HEK293T (cell line): ENCODE data around the gene PSMC3IP.
"Not testable (repeated sequence)": the region's sequence is repeated elsewhere in the genome, so short reads cannot be mapped to it uniquely, and the experiment has no call there.

Experiments used
- CTCF ChIA-PET: fragments of 350-600 bp; formaldehyde crosslinking; extraction: SDS; loops from one replicate; lab custom pipeline; 2021; ENCODE audit warnings: antibody characterized with exemption, inconsistent platforms; lab: Yijun Ruan, JAX
- POLR2A ChIA-PET: fragments of 350-600 bp; formaldehyde crosslinking; extraction: SDS; loops from one replicate; lab custom pipeline; 2020; ENCODE audit warnings: antibody characterized with exemption, inconsistent platforms; lab: Yijun Ruan, JAX
- DNase-seq: peaks from one replicate; pipeline ENCODE4 v3.0.0; 2012; ENCODE audit warnings: mixed read lengths; ENCODE audit errors: extremely low spot score
- ARNT ChIP-seq: fragments of 450-650 bp; IDR thresholded peaks from 2 replicates; pipeline ENCODE4 v1.6.1; 2017; ENCODE audit warnings: mild to moderate bottlenecking
- BHLHE40 ChIP-seq: fragments of 450-650 bp; IDR thresholded peaks from 2 replicates; pipeline ENCODE4 v1.6.1; 2016; ENCODE audit warnings: mild to moderate bottlenecking, moderate library complexity, borderline replicate concordance
- CTBP1 ChIP-seq: fragments of 450-650 bp; IDR thresholded peaks from 2 replicates; pipeline ENCODE4 v1.6.1; 2016; ENCODE audit warnings: borderline replicate concordance
- ELF4 ChIP-seq: fragments of 450-650 bp; IDR thresholded peaks from 2 replicates; pipeline ENCODE4 v1.6.1; 2017; ENCODE audit warnings: antibody characterized with exemption
- FOXA1 ChIP-seq: fragments of 450-650 bp; IDR thresholded peaks from 2 replicates; pipeline ENCODE4 v1.6.1; 2016; ENCODE audit warnings: mild to moderate bottlenecking
- FOXK2 ChIP-seq: fragments of 450-650 bp; IDR thresholded peaks from 2 replicates; pipeline ENCODE4 v1.6.1; 2016; ENCODE audit warnings: mild to moderate bottlenecking
- FOXM1 ChIP-seq: fragments of 450-650 bp; IDR thresholded peaks from 2 replicates; pipeline ENCODE4 v1.6.1; 2017; ENCODE audit warnings: mild to moderate bottlenecking, borderline replicate concordance
- HDGF ChIP-seq: fragments of 450-650 bp; IDR thresholded peaks from 2 replicates; pipeline ENCODE4 v1.6.1; 2017; ENCODE audit warnings: antibody characterized with exemption, borderline replicate concordance
- L3MBTL2 ChIP-seq: fragments of 450-650 bp; conservative IDR thresholded peaks from 2 replicates; pipeline ENCODE4 v1.6.1; 2016; ENCODE audit warnings: mild to moderate bottlenecking
- LEF1 ChIP-seq: fragments of 450-650 bp; IDR thresholded peaks from 2 replicates; pipeline ENCODE4 v1.6.1; 2017; ENCODE audit warnings: mild to moderate bottlenecking, borderline replicate concordance
- NFRKB ChIP-seq: fragments of 450-650 bp; IDR thresholded peaks from 2 replicates; pipeline ENCODE4 v1.6.1; 2016; ENCODE audit warnings: mild to moderate bottlenecking, moderate library complexity
- SP1 ChIP-seq: fragments of 450-650 bp; IDR thresholded peaks from 2 replicates; pipeline ENCODE4 v1.6.1; 2017
- SUZ12 ChIP-seq: fragments of 450-650 bp; IDR thresholded peaks from 2 replicates; pipeline ENCODE4 v1.6.1; 2016; ENCODE audit warnings: mild to moderate bottlenecking
- TARDBP ChIP-seq: fragments of 450-650 bp; IDR thresholded peaks from 2 replicates; pipeline ENCODE4 v1.6.1; 2016
- ZNF384 ChIP-seq: fragments of 450-650 bp; IDR thresholded peaks from 2 replicates; pipeline ENCODE4 v1.6.1; 2016
- TF ChIP-seq, protein P1 (sequence below): fragments of 450-650 bp; IDR thresholded peaks from 2 replicates; pipeline ENCODE4 v1.6.1; 2016

Gene PSMC3IP

DNA sequence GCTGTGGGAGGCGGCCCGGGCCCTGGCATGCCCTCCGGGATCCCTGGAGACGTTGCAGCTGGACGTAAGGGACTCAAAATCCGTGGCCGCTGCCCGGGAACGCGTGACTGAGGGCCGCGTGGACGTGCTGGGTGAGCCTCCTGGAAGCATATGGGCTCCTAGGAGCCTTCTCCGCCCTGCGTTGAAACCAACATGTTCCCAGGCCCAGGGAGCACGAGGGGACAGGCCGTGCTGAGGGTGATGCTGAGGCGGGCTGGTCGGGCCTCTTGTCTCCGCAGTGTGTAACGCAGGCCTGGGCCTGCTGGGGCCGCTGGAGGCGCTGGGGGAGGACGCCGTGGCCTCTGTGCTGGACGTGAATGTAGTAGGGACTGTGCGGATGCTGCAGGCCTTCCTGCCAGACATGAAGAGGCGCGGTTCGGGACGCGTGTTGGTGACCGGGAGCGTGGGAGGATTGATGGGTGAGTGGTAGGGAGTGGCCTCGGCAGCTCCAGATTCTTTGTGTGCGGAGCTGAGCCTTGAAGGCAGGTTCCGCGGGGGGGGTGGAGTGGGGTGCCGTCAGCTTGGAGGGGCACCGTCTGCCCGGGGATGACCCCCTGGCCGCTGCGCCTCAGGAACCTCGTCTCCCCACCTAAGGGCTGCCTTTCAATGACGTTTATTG lies 24.2 kb downstream of the PSMC3IP start:
- ChIA-PET POLR2A (interaction anchor here (1.1 to 4.0 kb wide), 5 partner anchors 11 to 988 kb away, joined by 3 to 37 read pairs (median 16); partner anchors contain the start of genes MLX and NAGLU), CTCF (no interaction called here)
- no peak for TF ChIP-seq SUZ12
- no peak for TF ChIP-seq FOXM1
- no peak for TF ChIP-seq BHLHE40
- TF ChIP-seq NFRKB: no peak
- TF ChIP-seq FOXA1: no peak
- TF ChIP-seq TARDBP: no peak
- TF ChIP-seq CTBP1: no peak
- TF ChIP-seq ELF4: no peak
- no peak for TF ChIP-seq L3MBTL2
- TF ChIP-seq HDGF: no peak
- TF ChIP-seq, protein P1, sequence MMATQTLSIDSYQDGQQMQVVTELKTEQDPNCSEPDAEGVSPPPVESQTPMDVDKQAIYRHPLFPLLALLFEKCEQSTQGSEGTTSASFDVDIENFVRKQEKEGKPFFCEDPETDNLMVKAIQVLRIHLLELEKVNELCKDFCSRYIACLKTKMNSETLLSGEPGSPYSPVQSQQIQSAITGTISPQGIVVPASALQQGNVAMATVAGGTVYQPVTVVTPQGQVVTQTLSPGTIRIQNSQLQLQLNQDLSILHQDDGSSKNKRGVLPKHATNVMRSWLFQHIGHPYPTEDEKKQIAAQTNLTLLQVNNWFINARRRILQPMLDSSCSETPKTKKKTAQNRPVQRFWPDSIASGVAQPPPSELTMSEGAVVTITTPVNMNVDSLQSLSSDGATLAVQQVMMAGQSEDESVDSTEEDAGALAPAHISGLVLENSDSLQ: no peak
- TF ChIP-seq ARNT: no peak
- no peak for TF ChIP-seq ZNF384
- TF ChIP-seq LEF1: no peak
- DNase-seq: peak; percentile 42

DNA sequence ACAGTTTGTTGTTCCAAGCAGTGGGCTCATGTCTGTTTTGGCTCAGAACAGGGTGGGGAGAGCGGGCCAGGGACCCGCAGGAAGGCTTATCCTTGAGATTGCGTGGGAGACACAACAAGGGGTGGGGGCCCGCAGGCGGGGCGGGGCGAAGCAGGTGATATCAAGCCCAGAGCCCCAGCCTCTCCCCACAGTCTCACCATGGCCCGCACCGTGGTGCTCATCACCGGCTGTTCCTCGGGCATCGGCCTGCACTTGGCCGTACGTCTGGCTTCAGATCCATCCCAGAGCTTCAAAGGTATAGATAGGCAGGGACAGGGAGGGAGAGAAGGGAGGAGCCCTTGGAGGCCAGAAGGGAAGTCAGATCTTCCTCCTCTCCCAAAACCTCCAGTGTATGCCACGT lies 24.8 kb downstream of the PSMC3IP start, which contains the start of gene HSD17B1:
Gene HSD17B1, plus strand, starts transcription at position 188 of the 400 bp plus-strand sequence. Its CDS starts 11 bp downstream, at position 199.
- POLR2A ChIA-PET: interaction anchor here (4.0 kb wide), 1 partner anchor 16 kb away, joined by 37 read pairs; the partner anchor contains the start of gene NAGLU
- CTCF ChIA-PET: not testable (repeated sequence)

DNA sequence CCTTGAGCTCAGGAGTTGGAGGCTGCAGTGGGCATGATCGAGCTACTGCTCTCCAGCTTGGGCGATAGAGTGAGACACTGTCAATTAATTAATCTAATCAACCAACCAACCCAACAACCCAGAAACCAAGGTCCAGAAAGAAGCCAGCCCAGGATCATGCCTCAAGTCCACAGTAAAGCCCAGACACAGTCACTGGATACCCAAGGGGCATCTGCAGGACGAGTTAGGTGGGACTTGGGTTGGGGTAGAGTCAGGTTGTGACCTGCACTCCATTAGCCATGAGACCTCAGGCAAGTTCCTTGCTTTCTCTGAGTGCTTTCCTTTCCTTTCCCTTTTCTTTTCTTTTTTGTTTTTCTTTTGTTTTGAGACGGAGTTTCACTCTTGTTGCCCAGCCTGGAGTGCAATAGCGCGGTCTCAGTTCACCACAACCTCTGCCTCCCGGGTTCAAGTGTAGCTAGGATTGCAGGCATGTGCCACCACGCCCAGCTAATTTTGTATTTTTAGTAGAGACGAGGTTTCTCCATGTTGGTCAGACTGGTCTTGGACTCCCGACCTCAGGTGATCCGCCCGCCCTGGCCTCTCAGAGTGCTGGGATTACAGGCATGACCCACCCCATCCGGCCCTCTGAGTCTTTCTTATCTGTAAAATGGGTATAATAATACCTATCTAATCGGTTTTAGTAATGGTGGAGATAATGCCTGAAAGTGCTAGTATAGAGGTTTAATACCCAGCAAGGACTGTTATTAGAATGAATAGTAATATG lies 28.4 kb downstream of the PSMC3IP start:
- TF ChIP-seq TARDBP: no peak
- TF ChIP-seq FOXM1: no peak
- TF ChIP-seq NFRKB: no peak
- no peak for TF ChIP-seq SP1
- TF ChIP-seq ELF4: no peak
- no peak for TF ChIP-seq ARNT
- no peak for TF ChIP-seq CTBP1
- TF ChIP-seq HDGF: no peak
- no peak for TF ChIP-seq FOXA1
- TF ChIP-seq, protein P1: no peak
- TF ChIP-seq BHLHE40: no peak
- no peak for TF ChIP-seq FOXK2
- TF ChIP-seq LEF1: no peak
- TF ChIP-seq L3MBTL2: no peak
- no peak for TF ChIP-seq ZNF384
- TF ChIP-seq SUZ12: no peak
- DNase-seq: no peak
- ChIA-PET POLR2A (interaction anchor here (0.6 to 4.3 kb wide), 2 partner anchors 8 to 13 kb away, joined by 3 to 28 read pairs; partner anchors contain the start of gene NAGLU), CTCF (interaction anchor here (1.1 kb wide), 1 partner anchor 13 kb away, joined by 3 read pairs; the partner anchor contains the start of gene NAGLU)

More for the DNA sequence above, 24.8 kb downstream of the PSMC3IP start, which contains the start of gene HSD17B1:
- not testable (repeated sequence) for DNase-seq

DNA sequence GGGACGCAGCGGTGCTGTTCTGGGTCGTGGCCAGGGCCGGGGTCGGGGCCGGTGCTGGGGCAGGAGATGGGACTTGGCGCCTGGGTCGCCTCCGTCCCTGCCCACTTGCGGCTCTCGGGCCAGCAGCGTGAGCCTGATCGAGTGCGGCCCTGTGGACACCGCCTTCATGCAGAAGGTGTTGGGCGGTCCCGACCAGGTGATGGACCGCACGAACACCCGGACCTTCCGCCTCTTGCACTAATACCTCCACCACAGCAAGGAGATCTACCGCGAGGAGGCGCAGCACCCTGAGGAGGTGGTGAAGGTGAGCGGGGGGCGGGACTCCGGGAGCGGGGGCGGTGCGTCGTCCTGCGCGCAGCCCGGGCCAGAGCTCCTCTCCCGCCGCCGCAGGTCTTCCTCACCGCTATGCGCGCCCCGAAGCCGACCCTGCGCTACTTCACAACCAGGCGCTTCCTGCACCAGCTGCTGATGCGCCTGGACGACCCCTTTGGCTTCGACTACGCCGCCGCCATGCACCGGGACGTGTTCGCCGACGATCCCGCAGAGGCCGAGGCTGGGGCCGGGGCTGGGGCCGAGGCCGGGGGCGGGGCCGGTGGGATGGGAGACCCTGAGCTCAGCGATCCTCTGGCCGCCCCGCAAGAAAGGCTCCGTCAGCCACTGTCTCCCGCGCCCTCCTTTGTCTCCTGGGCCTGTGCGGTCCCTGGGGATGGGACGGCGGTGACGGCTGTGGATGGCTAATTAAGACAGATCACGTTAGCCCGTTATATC lies 29.3 kb downstream of the PSMC3IP start:
- TF ChIP-seq ELF4 (no peak), SP1 (no peak), SUZ12 (no peak), TARDBP (no peak), HDGF (no peak), BHLHE40 (no peak), FOXM1 (no peak), L3MBTL2 (no peak), FOXK2 (no peak), FOXA1 (no peak)
- ChIA-PET POLR2A (interaction anchor here (1.4 to 4.3 kb wide), 2 partner anchors 12 to 131 kb away, joined by 3 to 28 read pairs; partner anchors contain the start of gene NAGLU), CTCF (interaction anchor here (0.6 to 1.1 kb wide), 4 partner anchors 11 to 278 kb away, joined by 3 read pairs; partner anchors contain the start of gene NAGLU)
- no peak for DNase-seq

DNA sequence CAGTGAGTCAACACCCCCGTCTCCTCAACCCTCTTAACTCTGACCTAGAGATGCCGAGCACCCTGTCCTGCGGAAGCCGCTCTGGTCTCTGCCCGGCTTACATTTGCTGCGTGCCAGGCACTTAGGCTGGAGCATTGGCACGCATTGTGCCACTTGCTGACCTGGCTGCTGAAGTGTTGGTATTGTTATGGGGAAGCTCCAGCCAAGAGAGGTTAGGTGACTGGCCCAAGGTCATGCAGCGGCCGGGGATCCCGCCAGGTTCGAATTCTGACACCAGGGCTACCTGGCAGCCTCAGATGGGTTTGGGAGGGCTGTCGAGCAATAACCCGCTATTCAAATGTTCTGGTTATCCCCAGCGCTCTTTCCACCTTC lies 29.8 kb downstream of the PSMC3IP start:
- no peak for DNase-seq
- POLR2A ChIA-PET: interaction anchor here (1.4 to 4.3 kb wide), 2 partner anchors 12 to 132 kb away, joined by 3 to 28 read pairs; partner anchors contain the start of gene NAGLU
- TF ChIP-seq ARNT (no peak), FOXA1 (no peak), ELF4 (no peak), TARDBP (no peak), HDGF (no peak), SP1 (no peak), ZNF384 (no peak), SUZ12 (no peak), FOXM1 (no peak), L3MBTL2 (no peak), CTBP1 (no peak), LEF1 (no peak), FOXK2 (no peak)
- TF ChIP-seq, protein P1: no peak
- CTCF ChIA-PET: interaction anchor here (0.6 to 0.9 kb wide), 2 partner anchors 12 to 136 kb away, joined by 3 read pairs; no protein-coding TSS in a partner anchor
